Measurements from ENCODE around the gene FMNL2.

FMNL2 gene

DNA sequence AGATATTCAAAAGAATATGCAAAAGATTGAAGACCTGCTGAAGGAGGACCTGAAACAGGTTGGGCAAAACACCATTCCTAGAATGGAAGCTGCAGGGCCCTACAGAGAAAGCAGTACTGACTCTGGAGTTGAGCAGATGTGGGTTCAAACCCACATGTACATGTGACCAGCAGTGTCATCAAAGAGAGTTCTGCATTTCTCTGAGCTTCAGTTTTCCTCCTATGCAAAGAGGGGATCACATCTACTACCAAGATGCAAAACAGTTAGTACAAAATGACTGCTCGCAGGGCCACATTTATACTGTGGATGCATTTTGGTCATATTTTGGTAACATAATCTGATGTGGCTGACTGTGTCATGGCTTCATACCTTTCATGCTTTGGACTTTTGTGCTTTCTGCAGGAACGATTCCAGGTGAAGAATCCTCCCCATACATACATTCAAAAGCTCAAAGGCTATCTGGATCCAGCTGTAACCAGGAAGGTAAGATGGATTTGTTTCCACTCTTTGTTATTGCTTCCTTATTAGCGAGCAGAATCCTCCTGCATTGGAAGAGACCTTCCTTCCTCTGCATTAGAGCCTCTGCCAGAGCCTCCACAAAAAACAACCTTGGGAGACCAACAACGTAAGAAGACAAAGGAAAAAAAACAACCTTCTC, 207.5 kb downstream of the FMNL2 start:
- Histone ChIP-seq H3F3A (ENCODE audit: insufficient read depth) (no peaks in the 10 kb centered on the region), H3K9me2 (replicated peaks; ENCODE audit: insufficient read depth, low read length) (no peaks in the 10 kb centered on the region), H3K9ac (ENCODE audit: low read length) (no peak overlapping the region), H2AFZ (ENCODE audit: low read depth, low read length, severe bottlenecking) (no peak overlapping the region), H3K27me3 (ENCODE audit: low read length) (no peaks in the 10 kb centered on the region), H3K9me3 (ENCODE audit: insufficient read depth, low read length) (no peaks in the 10 kb centered on the region), H3K27ac (ENCODE audit: low read depth, low read length) (no peak overlapping the region), H3K4me2 (ENCODE audit: low read depth, low read length, poor library complexity, severe bottlenecking) (no peak overlapping the region), H3K36me3 (ENCODE audit: low read length) (no peaks in the 10 kb centered on the region), H3K79me2 (ENCODE audit: insufficient read depth, low read length) (no peaks in the 10 kb centered on the region), H3K4me3 (ENCODE audit: insufficient read depth, low read length, poor library complexity, severe bottlenecking) (no peak overlapping the region), H4K20me1 (ENCODE audit: low read depth, low read length) (no peaks in the 10 kb centered on the region)
- no peak for TF ChIP-seq CTCF (IDR thresholded peaks at IDR 0.05; ENCODE audit: insufficient read depth, low read length, poor library complexity, severe bottlenecking)
- TF ChIP-seq EZH2phosphoT487 (conservative IDR thresholded peaks at IDR 0.05; ENCODE audit: low read length) = no peak

GRCh38 chr2:152542995-152543481, 208.1 kb downstream of the FMNL2 start:
- Histone ChIP-seq H3K27me3 (ENCODE audit: low read length) (no peaks in the 10 kb centered on the region), H3K79me2 (ENCODE audit: insufficient read depth, low read length) (no peaks in the 10 kb centered on the region), H3K27ac (ENCODE audit: low read depth, low read length) (no peak overlapping the region), H3K9me2 (replicated peaks; ENCODE audit: insufficient read depth, low read length) (no peaks in the 10 kb centered on the region), H3F3A (ENCODE audit: insufficient read depth) (no peaks in the 10 kb centered on the region), H3K4me2 (ENCODE audit: low read depth, low read length, poor library complexity, severe bottlenecking) (no peak overlapping the region), H3K36me3 (ENCODE audit: low read length) (no peaks in the 10 kb centered on the region), H3K9ac (ENCODE audit: low read length) (no peak overlapping the region), H3K9me3 (ENCODE audit: insufficient read depth, low read length) (no peaks in the 10 kb centered on the region), H2AFZ (ENCODE audit: low read depth, low read length, severe bottlenecking) (no peak overlapping the region), H4K20me1 (ENCODE audit: low read depth, low read length) (no peaks in the 10 kb centered on the region), H3K4me3 (ENCODE audit: insufficient read depth, low read length, poor library complexity, severe bottlenecking) (no peak overlapping the region)
- TF ChIP-seq EZH2phosphoT487 (conservative IDR thresholded peaks at IDR 0.05; ENCODE audit: low read length) = no peak
- TF ChIP-seq CTCF (IDR thresholded peaks at IDR 0.05; ENCODE audit: insufficient read depth, low read length, poor library complexity, severe bottlenecking) = no peak

DNA sequence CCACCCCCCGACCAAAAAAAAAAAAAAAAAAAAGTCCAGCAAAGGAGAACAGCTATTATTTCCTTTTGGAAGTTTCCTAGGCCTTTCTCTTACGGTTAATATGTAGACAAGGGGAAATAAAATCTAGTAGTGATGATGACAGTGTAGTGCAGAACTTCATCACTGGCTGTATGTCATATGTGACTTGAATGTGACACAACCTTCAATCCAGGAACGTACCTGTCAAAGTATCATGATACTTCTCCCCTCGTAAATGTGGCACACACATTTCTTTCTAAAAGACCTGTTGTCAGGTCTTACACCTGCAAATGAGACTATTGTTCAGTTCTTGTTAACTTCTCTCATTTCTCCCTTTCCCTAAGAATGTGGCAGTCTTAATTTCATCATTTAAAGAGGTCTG, 208.7 kb downstream of the FMNL2 start:
- H3K9me2 ChIP-seq (replicated peaks; ENCODE audit: insufficient read depth, low read length) = no peaks in the 10 kb centered on the region
- no peaks in the 10 kb centered on the region for H4K20me1 ChIP-seq (ENCODE audit: low read depth, low read length)
- H3K9me3 ChIP-seq (ENCODE audit: insufficient read depth, low read length) = no peaks in the 10 kb centered on the region
- H3K27ac ChIP-seq (ENCODE audit: low read depth, low read length) = no peak overlapping the region
- H3K9ac ChIP-seq (ENCODE audit: low read length) = no peak overlapping the region
- no peaks in the 10 kb centered on the region for H3K27me3 ChIP-seq (ENCODE audit: low read length)
- no peak overlapping the region for H3K4me2 ChIP-seq (ENCODE audit: low read depth, low read length, poor library complexity, severe bottlenecking)
- no peaks in the 10 kb centered on the region for H3K79me2 ChIP-seq (ENCODE audit: insufficient read depth, low read length)
- no peak overlapping the region for H2AFZ ChIP-seq (ENCODE audit: low read depth, low read length, severe bottlenecking)
- TF ChIP-seq CTCF (IDR thresholded peaks at IDR 0.05; ENCODE audit: insufficient read depth, low read length, poor library complexity, severe bottlenecking) (no peak), EZH2phosphoT487 (conservative IDR thresholded peaks at IDR 0.05; ENCODE audit: low read length) (no peak)
- no peaks in the 10 kb centered on the region for H3F3A ChIP-seq (ENCODE audit: insufficient read depth)
- H3K36me3 ChIP-seq (ENCODE audit: low read length) = no peaks in the 10 kb centered on the region
- H3K4me3 ChIP-seq (ENCODE audit: insufficient read depth, low read length, poor library complexity, severe bottlenecking) = no peak overlapping the region

Data from SU-DHL-6 (cell line).